OCI-LY3 (cell line): ENCODE data around the gene PRELID1.

Experiments used
- H2AFZ ChIP-seq: fragments of 200-600, 300-600 bp; shearing (Covaris generic); 2 replicates; pipeline ENCODE4 v1.6.0; 2014; ENCODE audit warnings: antibody characterized with exemption, low read depth, low read length
- H3K27ac ChIP-seq: fragments of 200-600, 300-600 bp; sonication (generic); 2 replicates; pipeline ENCODE4 v1.5.1; 2014; ENCODE audit warnings: mild to moderate bottlenecking, low read length, moderate library complexity, mixed read lengths
- H3K27me3 ChIP-seq: fragments of 200-600, 300-600 bp; sonication (generic); 2 replicates; pipeline ENCODE4 v1.6.1; 2014; ENCODE audit warnings: low read depth, low read length, mixed read lengths
- H3K36me3 ChIP-seq: fragments of 200-600, 300-600 bp; sonication (generic); replicated peaks from 2 replicates; pipeline ENCODE3; 2014; ENCODE audit warnings: low read depth, low read length, mixed read lengths
- H3K4me1 ChIP-seq: fragments of 300-600, 200-600 bp; sonication (generic); 2 replicates; pipeline ENCODE4 v1.6.1; 2014; ENCODE audit warnings: low read length, mixed read lengths
- H3K4me2 ChIP-seq: fragments of 200-600, 300-600 bp; sonication (generic); 2 replicates; pipeline ENCODE4 v1.6.1; 2014; ENCODE audit warnings: low read length, mixed read lengths
- H3K4me3 ChIP-seq: fragments of 300-600, 200-600 bp; sonication (generic); 2 replicates; pipeline ENCODE4 v1.5.1; 2014; ENCODE audit warnings: antibody characterized with exemption, mild to moderate bottlenecking, low read length, moderate library complexity
- H3K79me2 ChIP-seq: fragments of 300-600, 200-600 bp; shearing (Covaris generic); 2 replicates; pipeline ENCODE4 v1.6.1; 2014; ENCODE audit warnings: mild to moderate bottlenecking, low read length, mixed read lengths
- H3K9ac ChIP-seq: fragments of 300-600, 200-600 bp; shearing (Covaris generic); 2 replicates; pipeline ENCODE4 v1.6.0; 2014; ENCODE audit warnings: mild to moderate bottlenecking, low read length, moderate library complexity
- H3K9me3 ChIP-seq: fragments of 200-600, 300-600 bp; shearing (Covaris generic); 2 replicates; pipeline ENCODE4 v1.6.1; 2014; ENCODE audit warnings: low read length, mixed read lengths; ENCODE audit not compliant: insufficient read depth
- H4K20me1 ChIP-seq: fragments of 200-600, 300-600 bp; sonication (generic); 2 replicates; pipeline ENCODE4 v1.6.1; 2016; ENCODE audit warnings: low read length, mixed read lengths; ENCODE audit not compliant: insufficient read depth
- CTCF ChIP-seq: fragments of 200-600, 300-600 bp; sonication (generic); IDR thresholded peaks from 2 replicates; pipeline ENCODE4 v1.5.1; 2014; ENCODE audit warnings: antibody characterized with exemption, low read length, low read depth
- EZH2phosphoT487 ChIP-seq: fragments of 200-600 bp; shearing (Covaris generic); IDR thresholded peaks from 2 replicates; pipeline ENCODE4 v1.6.1; 2018; ENCODE audit warnings: antibody characterized with exemption, mixed run types, low read depth

Gene PRELID1

GRCh38 chr5:177314376-177315342 lies 11.1 kb downstream of the PRELID1 start:
- no peak for TF ChIP-seq CTCF
- no peak for TF ChIP-seq EZH2phosphoT487
- Histone ChIP-seq H3K36me3 (no peaks in the 10 kb centered on the region), H3K9ac (no peak overlapping the region), H3K27ac (no peak overlapping the region), H3K9me3 (no peaks in the 10 kb centered on the region), H3K27me3 (no peaks in the 10 kb centered on the region), H3K79me2 (no peaks in the 10 kb centered on the region), H3K4me3 (no peak overlapping the region), H2AFZ (no peak overlapping the region), H3K4me2 (no peak overlapping the region), H3K4me1 (peaks cover 18% of the 10 kb centered on the region; the same call in 1 of the 2 replicates), H4K20me1 (peaks cover 15% of the 10 kb centered on the region; the same call in 1 of the 2 replicates)

GRCh38 chr5:177315411-177315810 lies 11.8 kb downstream of the PRELID1 start:
- Histone ChIP-seq H3K27ac (no peak overlapping the region), H4K20me1 (peaks cover 8% of the 10 kb centered on the region; the same call in 1 of the 2 replicates), H3K27me3 (no peaks in the 10 kb centered on the region), H3K36me3 (no peaks in the 10 kb centered on the region), H3K4me2 (no peak overlapping the region), H3K4me1 (peaks cover 16% of the 10 kb centered on the region; the same call in 1 of the 2 replicates), H3K9ac (no peak overlapping the region), H3K9me3 (no peaks in the 10 kb centered on the region), H3K79me2 (no peaks in the 10 kb centered on the region), H2AFZ (no peak overlapping the region), H3K4me3 (no peak overlapping the region)
- TF ChIP-seq EZH2phosphoT487, result no peak
- no peak for TF ChIP-seq CTCF

- TF ChIP-seq EZH2phosphoT487, result no peak
- no peak for TF ChIP-seq CTCF
- Histone ChIP-seq H2AFZ (no peak overlapping the region), H3K9me3 (no peaks in the 10 kb centered on the region), H3K9ac (no peak overlapping the region), H3K4me1 (peaks cover 14% of the 10 kb centered on the region; the same call in 1 of the 2 replicates), H3K36me3 (no peaks in the 10 kb centered on the region), H3K4me3 (no peak overlapping the region), H3K27ac (no peak overlapping the region), H3K27me3 (no peaks in the 10 kb centered on the region), H3K79me2 (no peaks in the 10 kb centered on the region), H4K20me1 (peaks cover 4% of the 10 kb centered on the region; the same call in 1 of the 2 replicates), H3K4me2 (no peak overlapping the region)
These were observed 12.4 kb downstream of the PRELID1 start for GRCh38 chr5:177316005-177316404.

GRCh38 chr5:177317959-177318377 lies 14.4 kb downstream of the PRELID1 start:
- peaks cover 4% of the 10 kb centered on the region; the same call in 1 of the 2 replicates for H4K20me1 ChIP-seq
- H3K27ac ChIP-seq, result no peak overlapping the region
- no peaks in the 10 kb centered on the region for H3K27me3 ChIP-seq
- H2AFZ ChIP-seq, result no peak overlapping the region
- no peak overlapping the region for H3K9ac ChIP-seq
- H3K4me2 ChIP-seq, result no peak overlapping the region
- no peaks in the 10 kb centered on the region for H3K79me2 ChIP-seq
- no peak overlapping the region for H3K4me3 ChIP-seq
- peaks cover 13% of the 10 kb centered on the region; the same call in 1 of the 2 replicates for H3K4me1 ChIP-seq
- H3K36me3 ChIP-seq, result no peaks in the 10 kb centered on the region
- no peaks in the 10 kb centered on the region for H3K9me3 ChIP-seq
- TF ChIP-seq EZH2phosphoT487, result no peak
- TF ChIP-seq CTCF, result peak; percentile 96
